HepG2 (cell line): ENCODE measurements around the gene EPX.

Source experiments
- CBFB ChIP-seq: sonication (generic); formaldehyde crosslinking; IDR thresholded peaks from 2 replicates; pipeline ENCODE4 v1.4.0; 2020; ENCODE audit warnings: missing genetic modification reagents
- CTCF ChIP-seq: sonication (generic); formaldehyde crosslinking; IDR thresholded peaks from 2 replicates; pipeline ENCODE4 v1.5.0; 2020; ENCODE audit warnings: mild to moderate bottlenecking, missing genetic modification reagents, moderate library complexity
- RAD21 ChIP-seq: fragments of 450-650 bp; formaldehyde crosslinking; IDR thresholded peaks from 2 replicates; pipeline ENCODE4 v1.5.0; 2020; ENCODE audit warnings: mild to moderate bottlenecking
- ZBTB26 ChIP-seq: IDR thresholded peaks from 2 replicates; pipeline ENCODE4 v1.6.1; 2016; ENCODE audit warnings: missing compliant biosample characterization, missing genetic modification reagents, borderline replicate concordance

GRCh38 chr17:58229384-58229783 lies 36.9 kb downstream of the EPX start:
- no peak for TF ChIP-seq ZBTB26 (CRISPR knock-in tag)
- TF ChIP-seq CTCF, result no peak
- TF ChIP-seq CBFB (CRISPR knock-in tag), result no peak
- no peak for TF ChIP-seq RAD21 (CRISPR knock-in tag)
